WERI-Rb-1 (cell line): Measurements from ENCODE around the gene RADIL.
"Not testable (repeated sequence)": the region's sequence is repeated elsewhere in the genome, so short reads cannot be mapped to it uniquely, and the experiment has no call there.

Source experiments
- DNase-seq: peaks from one replicate; pipeline ENCODE4 v3.0.0-alpha.2; 2020
- H3K27ac ChIP-seq: fragments of 250-450 bp; sonication (Bioruptor Pico); 2 replicates; pipeline ENCODE4 v1.5.1; 2020; ENCODE audit warnings: mild to moderate bottlenecking, moderate library complexity
- H3K27me3 ChIP-seq: fragments of 250-450 bp; sonication (Bioruptor Pico); 2 replicates; pipeline ENCODE4 v1.5.1; 2021; ENCODE audit warnings: mild to moderate bottlenecking, low read depth, moderate library complexity; ENCODE audit not compliant: insufficient read depth, severe bottlenecking
- H3K36me3 ChIP-seq: fragments of 250-450 bp; sonication (Bioruptor Pico); 2 replicates; pipeline ENCODE4 v1.5.1; 2020; ENCODE audit warnings: mild to moderate bottlenecking, moderate library complexity
- H3K4me3 ChIP-seq: 2 replicates; pipeline ENCODE4 v1.5.1; 2011; ENCODE audit warnings: low read depth, mild to moderate bottlenecking, control low read depth, low read length
- H3K9me3 ChIP-seq: fragments of 250-450 bp; sonication (Bioruptor Pico); 2 replicates; pipeline ENCODE4 v1.5.1; 2021; ENCODE audit warnings: mild to moderate bottlenecking, moderate library complexity; ENCODE audit not compliant: severe bottlenecking
- CTCF ChIP-seq: IDR thresholded peaks from 2 replicates; pipeline ENCODE4 v1.5.1; 2011; ENCODE audit warnings: low read depth, mild to moderate bottlenecking, control low read depth, inconsistent platforms, low read length

Gene RADIL

GRCh38 chr7:4799508-4800268 lies 83.8 kb downstream of the RADIL start:
- Histone ChIP-seq H3K36me3 (peaks cover 32% of the 10 kb centered on the region), H3K9me3 (no peaks in the 10 kb centered on the region), H3K27me3 (no peaks in the 10 kb centered on the region), H3K27ac (peak overlapping the region; percentile 73), H3K4me3 (no peak overlapping the region)
- TF ChIP-seq CTCF = no peak
- DNase-seq = peak; percentile 62

- Histone ChIP-seq H3K36me3 (peaks cover 35% of the 10 kb centered on the region), H3K27ac (peak overlapping the region; percentile 55), H3K9me3 (no peaks in the 10 kb centered on the region), H3K4me3 (no peak overlapping the region), H3K27me3 (no peaks in the 10 kb centered on the region)
- peak; percentile 43 for DNase-seq
- no peak for TF ChIP-seq CTCF
These were observed 84.7 kb downstream of the RADIL start for GRCh38 chr7:4798706-4799235.

GRCh38 chr7:4797858-4798705 lies 85.4 kb downstream of the RADIL start:
- Histone ChIP-seq H3K4me3 (no peak overlapping the region), H3K9me3 (no peaks in the 10 kb centered on the region), H3K27me3 (no peaks in the 10 kb centered on the region), H3K36me3 (peaks cover 35% of the 10 kb centered on the region), H3K27ac (peak overlapping the region; percentile 56)
- peak; percentile 97 for TF ChIP-seq CTCF
- DNase-seq = peak; percentile 72

GRCh38 chr7:4796453-4796852 lies 87.1 kb downstream of the RADIL start:
- Histone ChIP-seq H3K9me3 (no peaks in the 10 kb centered on the region), H3K27me3 (no peaks in the 10 kb centered on the region), H3K27ac (no peak overlapping the region), H3K36me3 (peaks cover 48% of the 10 kb centered on the region), H3K4me3 (no peak overlapping the region)
- DNase-seq = no peak
- no peak for TF ChIP-seq CTCF

- H3K27ac ChIP-seq = no peak overlapping the region
- H3K36me3 ChIP-seq = peaks cover 60% of the 10 kb centered on the region
- no peak for TF ChIP-seq CTCF
- DNase-seq = no peak
- H3K9me3 ChIP-seq = no peaks in the 10 kb centered on the region
- no peaks in the 10 kb centered on the region for H3K27me3 ChIP-seq
- H3K4me3 ChIP-seq = no peak overlapping the region
These were observed 88.7 kb downstream of the RADIL start for GRCh38 chr7:4794591-4795350.

- not testable (repeated sequence) for H3K27ac ChIP-seq, H3K9me3 ChIP-seq, H3K4me3 ChIP-seq, H3K27me3 ChIP-seq, DNase-seq
- H3K36me3 ChIP-seq = peaks cover 54% of the 10 kb centered on the region
These were observed 89.3 kb downstream of the RADIL start for GRCh38 chr7:4794171-4794570.

GRCh38 chr7:4793385-4793993 lies 90.0 kb downstream of the RADIL start:
- H3K27ac ChIP-seq, H3K4me3 ChIP-seq, H3K9me3 ChIP-seq, DNase-seq, H3K27me3 ChIP-seq: not testable (repeated sequence)
- peaks cover 53% of the 10 kb centered on the region for H3K36me3 ChIP-seq
